Measurements from ENCODE around the gene FAM193B. TPM values are rescaled to one million over a fixed set of nuclear protein-coding genes. Genes with fewer than 3 reads are reported as not detected.

Gene FAM193B
- total and polyA plus RNA-seq, 2 of the 13 experiments (the other 11 are each of a cell fraction or from before 2014, with no cell fraction given), result 21.2 to 40.9 TPM

DNA sequence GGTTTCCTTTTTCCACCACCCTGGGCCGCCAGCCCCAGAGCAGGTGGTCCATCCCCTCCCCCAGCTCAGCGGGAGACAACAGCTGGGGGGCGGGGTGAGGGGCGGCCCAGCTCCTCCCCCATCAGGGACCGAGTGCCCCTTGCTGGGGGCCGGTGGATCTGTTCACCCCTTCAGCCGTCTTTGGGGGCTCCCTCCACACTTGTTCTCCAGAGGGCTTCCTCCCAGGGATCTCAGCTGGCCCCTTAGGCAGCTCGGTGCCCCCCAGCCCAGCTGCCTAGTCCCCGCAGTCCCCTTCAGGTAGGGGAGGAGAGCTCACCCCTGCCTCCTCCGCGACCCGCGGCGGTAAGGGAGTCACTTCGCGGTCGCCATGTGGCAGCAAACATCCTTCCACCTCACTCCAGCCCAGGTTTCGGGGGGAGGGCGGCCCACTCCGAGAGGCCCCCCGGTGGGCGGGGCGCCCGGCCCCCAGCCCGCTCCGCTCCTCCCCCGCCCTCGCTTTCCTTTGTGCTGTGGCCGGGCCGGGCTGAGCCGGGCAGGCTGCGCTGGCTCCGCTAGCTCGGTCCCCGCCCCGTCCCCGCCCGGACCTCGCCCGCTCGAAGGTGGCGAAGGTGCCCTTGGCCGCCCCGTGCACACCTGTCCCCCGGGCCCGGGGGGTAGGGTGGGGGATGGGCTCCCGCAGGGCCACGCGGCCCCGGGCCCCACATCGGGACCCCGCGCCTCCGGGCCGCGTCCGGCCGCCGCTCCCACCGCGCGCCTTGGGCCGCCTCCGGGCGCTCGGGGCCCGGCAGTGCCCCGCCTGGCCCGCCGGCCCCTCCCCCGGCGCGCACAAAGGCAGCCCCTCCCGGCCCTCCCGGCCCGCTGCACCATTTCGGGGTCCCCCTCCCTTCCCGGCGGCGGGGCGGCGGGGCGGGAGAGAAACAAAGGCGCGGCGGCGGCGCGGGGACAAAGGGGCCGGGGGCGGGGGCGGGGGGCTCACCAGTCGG, 81.6 kb downstream of the FAM193B start:
- no peaks in the 10 kb centered on the region for H3K36me3 ChIP-seq (replicated peaks in 1 of 2; ENCODE audit: control insufficient read depth in 1 of 2, insufficient read depth in 2 of 2, low read length in 2 of 2)
- no peak overlapping the region for H3K27ac ChIP-seq (ENCODE audit: extremely low read length, insufficient read depth, low read length)
- TSS peak; percentile 42 for BruUV-seq (replicated peaks)
- H3K79me2 ChIP-seq (ENCODE audit: insufficient read depth, low read length), result peaks cover 3% of the 10 kb centered on the region
- no peaks in the 10 kb centered on the region for H3K9me3 ChIP-seq (ENCODE audit: low read length)
- CTCF ChIA-PET (ENCODE audit: low intra/inter-chr PET ratio, low total read pairs), result no interaction called here
- peak; percentile 26 for ATAC-seq
- peak overlapping the region; percentile 92 for H3K4me2 ChIP-seq (ENCODE audit: low read depth, low read length)
- POLR2A ChIA-PET, result interaction anchor here (1.0 to 2.8 kb wide), 6 partner anchors 15 to 94 kb away, joined by 3 to 17 read pairs (median 7); no protein-coding TSS in a partner anchor
- no peak for FAIRE-seq
- H3K9ac ChIP-seq (ENCODE audit: insufficient read depth, low read depth, low read length), result peak overlapping the region; percentile 67
- H3K4me3 ChIP-seq (replicated peaks in 1 of 3; ENCODE audit: insufficient read depth in 1 of 3, low read depth in 2 of 3, low read length in 3 of 3), result peak overlapping the region; percentile 65 to 77 (median 73)
- peaks cover 56% of the 10 kb centered on the region for H3K4me1 ChIP-seq (ENCODE audit: insufficient read depth, low read length)
- DNase-seq (ENCODE audit: low spot score), result peak; percentile 25
- H2AFZ ChIP-seq (ENCODE audit: low read length), result no peak overlapping the region
- in situ Hi-C loops (cut with HindIII; ENCODE audit: extremely low pct_ligation_motif_present, low pct_unique_long_range_greater_than_20kb) (loop anchor here (25.0 kb wide), 1 partner anchor 360 kb away; no protein-coding TSS in a partner anchor), intact Hi-C loops (cut with micrococcal nuclease; ENCODE audit: unreplicated experiment) (no loop called here)
- 3% methylated on average over 6 of the region's 93 CpGs for WGBS (ENCODE audit: low lambda C conversion rate)
- no peaks in the 10 kb centered on the region for H3K27me3 ChIP-seq (ENCODE audit: control insufficient read depth in 1 of 2, insufficient read depth in 2 of 2, low read length in 2 of 2)
- H4K20me1 ChIP-seq (ENCODE audit: insufficient read depth, low read length), result peaks cover 9% of the 10 kb centered on the region; the same call in 1 of the 2 replicates
- TF ChIP-seq ZC3H13 (CRISPR knock-in tag; IDR thresholded peaks at IDR 0.05), result peak; percentile 39; the same call in 1 of the 2 replicates
- no peak for TF ChIP-seq FOXK1 (CRISPR knock-in tag; IDR thresholded peaks at IDR 0.05; ENCODE audit: borderline replicate concordance, low read depth)
- TF ChIP-seq, protein P1, sequence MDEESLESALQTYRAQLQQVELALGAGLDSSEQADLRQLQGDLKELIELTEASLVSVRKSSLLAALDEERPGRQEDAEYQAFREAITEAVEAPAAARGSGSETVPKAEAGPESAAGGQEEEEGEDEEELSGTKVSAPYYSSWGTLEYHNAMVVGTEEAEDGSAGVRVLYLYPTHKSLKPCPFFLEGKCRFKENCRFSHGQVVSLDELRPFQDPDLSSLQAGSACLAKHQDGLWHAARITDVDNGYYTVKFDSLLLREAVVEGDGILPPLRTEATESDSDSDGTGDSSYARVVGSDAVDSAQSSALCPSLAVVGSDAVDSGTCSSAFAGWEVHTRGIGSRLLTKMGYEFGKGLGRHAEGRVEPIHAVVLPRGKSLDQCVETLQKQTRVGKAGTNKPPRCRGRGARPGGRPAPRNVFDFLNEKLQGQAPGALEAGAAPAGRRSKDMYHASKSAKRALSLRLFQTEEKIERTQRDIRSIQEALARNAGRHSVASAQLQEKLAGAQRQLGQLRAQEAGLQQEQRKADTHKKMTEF (CRISPR knock-in tag; IDR thresholded peaks at IDR 0.05), result no peak
- TF ChIP-seq, protein P2, sequence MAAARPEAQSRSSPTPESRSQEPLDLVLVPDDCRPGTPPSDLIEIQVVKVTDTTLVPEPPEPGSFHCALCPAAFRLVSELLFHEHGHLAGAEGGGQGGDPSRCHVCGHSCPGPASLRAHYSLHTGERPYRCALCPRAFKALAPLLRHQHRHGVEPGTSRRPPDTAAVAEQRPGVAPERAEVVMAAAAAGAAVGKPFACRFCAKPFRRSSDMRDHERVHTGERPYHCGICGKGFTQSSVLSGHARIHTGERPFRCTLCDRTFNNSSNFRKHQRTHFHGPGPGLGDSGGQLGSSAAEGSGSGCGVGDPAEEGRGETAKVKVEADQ (CRISPR knock-in tag; IDR thresholded peaks at IDR 0.05; ENCODE audit: borderline replicate concordance), result 0 out of 2 replicates have a peak, but pooled peaks have one; percentile 12
- TF ChIP-seq, protein P3, sequence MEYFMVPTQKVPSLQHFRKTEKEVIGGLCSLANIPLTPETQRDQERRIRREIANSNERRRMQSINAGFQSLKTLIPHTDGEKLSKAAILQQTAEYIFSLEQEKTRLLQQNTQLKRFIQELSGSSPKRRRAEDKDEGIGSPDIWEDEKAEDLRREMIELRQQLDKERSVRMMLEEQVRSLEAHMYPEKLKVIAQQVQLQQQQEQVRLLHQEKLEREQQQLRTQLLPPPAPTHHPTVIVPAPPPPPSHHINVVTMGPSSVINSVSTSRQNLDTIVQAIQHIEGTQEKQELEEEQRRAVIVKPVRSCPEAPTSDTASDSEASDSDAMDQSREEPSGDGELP (IDR thresholded peaks at IDR 0.05; ENCODE audit: borderline replicate concordance, low read depth), result peak; percentile 72; the same call in 1 of the 2 replicates
- no peak for TF ChIP-seq PHB2 (IDR thresholded peaks at IDR 0.05; ENCODE audit: partially characterized antibody)
- peak; percentile 62 for TF ChIP-seq MYC (CRISPR knock-in tag; IDR thresholded peaks at IDR 0.05; ENCODE audit: borderline replicate concordance)
- peak; percentile 44; the same call in 1 of the 2 replicates for TF ChIP-seq ZFY (CRISPR knock-in tag; IDR thresholded peaks at IDR 0.05)
- TF ChIP-seq HOXA9 (CRISPR knock-in tag; IDR thresholded peaks at IDR 0.05; ENCODE audit: borderline replicate concordance), result 0 out of 2 replicates have a peak, but pooled peaks have one; percentile 15
- peak; percentile 49 for TF ChIP-seq AGO1 (IDR thresholded peaks at IDR 0.05; ENCODE audit: low read depth, low read length, poor library complexity, severe bottlenecking)
- TF ChIP-seq KLF13 (CRISPR knock-in tag; IDR thresholded peaks at IDR 0.05), result 0 out of 2 replicates have a peak, but pooled peaks have one; percentile 46
- TF ChIP-seq GABPB1 (CRISPR knock-in tag; IDR thresholded peaks at IDR 0.05), result peak; percentile 38; the same call in 1 of the 2 replicates
- TF ChIP-seq, protein P4, sequence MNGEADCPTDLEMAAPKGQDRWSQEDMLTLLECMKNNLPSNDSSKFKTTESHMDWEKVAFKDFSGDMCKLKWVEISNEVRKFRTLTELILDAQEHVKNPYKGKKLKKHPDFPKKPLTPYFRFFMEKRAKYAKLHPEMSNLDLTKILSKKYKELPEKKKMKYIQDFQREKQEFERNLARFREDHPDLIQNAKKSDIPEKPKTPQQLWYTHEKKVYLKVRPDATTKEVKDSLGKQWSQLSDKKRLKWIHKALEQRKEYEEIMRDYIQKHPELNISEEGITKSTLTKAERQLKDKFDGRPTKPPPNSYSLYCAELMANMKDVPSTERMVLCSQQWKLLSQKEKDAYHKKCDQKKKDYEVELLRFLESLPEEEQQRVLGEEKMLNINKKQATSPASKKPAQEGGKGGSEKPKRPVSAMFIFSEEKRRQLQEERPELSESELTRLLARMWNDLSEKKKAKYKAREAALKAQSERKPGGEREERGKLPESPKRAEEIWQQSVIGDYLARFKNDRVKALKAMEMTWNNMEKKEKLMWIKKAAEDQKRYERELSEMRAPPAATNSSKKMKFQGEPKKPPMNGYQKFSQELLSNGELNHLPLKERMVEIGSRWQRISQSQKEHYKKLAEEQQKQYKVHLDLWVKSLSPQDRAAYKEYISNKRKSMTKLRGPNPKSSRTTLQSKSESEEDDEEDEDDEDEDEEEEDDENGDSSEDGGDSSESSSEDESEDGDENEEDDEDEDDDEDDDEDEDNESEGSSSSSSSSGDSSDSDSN (CRISPR knock-in tag; IDR thresholded peaks at IDR 0.05), result peak; percentile 36; the same call in 1 of the 2 replicates
- TF ChIP-seq, protein P5, sequence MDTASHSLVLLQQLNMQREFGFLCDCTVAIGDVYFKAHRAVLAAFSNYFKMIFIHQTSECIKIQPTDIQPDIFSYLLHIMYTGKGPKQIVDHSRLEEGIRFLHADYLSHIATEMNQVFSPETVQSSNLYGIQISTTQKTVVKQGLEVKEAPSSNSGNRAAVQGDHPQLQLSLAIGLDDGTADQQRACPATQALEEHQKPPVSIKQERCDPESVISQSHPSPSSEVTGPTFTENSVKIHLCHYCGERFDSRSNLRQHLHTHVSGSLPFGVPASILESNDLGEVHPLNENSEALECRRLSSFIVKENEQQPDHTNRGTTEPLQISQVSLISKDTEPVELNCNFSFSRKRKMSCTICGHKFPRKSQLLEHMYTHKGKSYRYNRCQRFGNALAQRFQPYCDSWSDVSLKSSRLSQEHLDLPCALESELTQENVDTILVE (CRISPR knock-in tag; IDR thresholded peaks at IDR 0.05), result no peak
- peak; percentile 16; the same call in 1 of the 2 replicates for TF ChIP-seq TAF1 (CRISPR knock-in tag; IDR thresholded peaks at IDR 0.05)
